ACHN (cell line): Measurements from ENCODE around the gene FLAD1.

Experiments
- DNase-seq: peaks from one replicate; pipeline ENCODE4 v3.0.0-alpha.2; 2015
- in situ Hi-C: cut with HindIII; loops from 2 replicates; pipeline ENCODE4 v1.10.0; 2017; ENCODE audit warnings: low sequenced_read_pairs, low pct_ligation_motif_present, low pct_unique_long_range_greater_than_20kb

The FLAD1 gene

DNA sequence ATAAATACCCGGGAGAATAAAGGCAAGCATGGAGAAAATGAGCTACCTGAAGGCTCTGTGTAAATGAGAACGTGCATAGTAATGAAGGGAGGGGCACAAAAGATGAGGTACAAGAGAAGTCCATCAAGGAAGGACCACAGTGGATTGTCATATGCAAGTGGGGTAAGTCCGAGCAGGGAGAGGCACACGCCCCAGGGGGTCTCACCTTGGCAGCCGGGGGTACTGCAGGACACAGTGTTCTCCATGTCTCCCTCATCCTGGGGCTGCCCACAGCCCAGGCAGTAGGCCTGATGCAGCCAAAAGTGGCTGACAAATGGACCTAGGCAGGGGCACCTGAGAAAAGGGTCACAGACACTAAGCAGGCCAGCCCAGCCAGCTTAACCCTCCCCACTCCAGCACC lies 40.5 kb downstream of the FLAD1 start:
- in situ Hi-C loops: no loop called here
- no peak for DNase-seq

DNA sequence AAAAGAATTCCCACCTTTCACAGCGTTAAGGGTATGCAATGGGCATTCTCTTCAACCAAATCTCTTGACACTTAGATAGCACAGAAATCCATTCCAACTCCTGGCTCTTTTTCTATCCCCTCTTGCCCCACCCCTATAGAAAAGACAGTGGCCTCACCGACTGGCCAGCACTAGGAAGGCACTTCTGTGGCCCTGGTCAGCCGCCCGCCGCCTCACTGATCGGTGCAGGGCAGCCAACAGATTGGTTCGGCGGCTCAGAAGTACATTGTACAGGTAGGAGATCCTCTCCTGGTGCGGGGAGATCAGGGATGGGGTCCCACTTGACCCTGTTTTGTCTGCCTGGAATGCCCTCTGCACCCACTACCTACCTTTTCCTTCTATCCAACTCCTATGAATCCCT lies 41.2 kb downstream of the FLAD1 start:
- in situ Hi-C loops: no loop called here
- DNase-seq: no peak

DNA sequence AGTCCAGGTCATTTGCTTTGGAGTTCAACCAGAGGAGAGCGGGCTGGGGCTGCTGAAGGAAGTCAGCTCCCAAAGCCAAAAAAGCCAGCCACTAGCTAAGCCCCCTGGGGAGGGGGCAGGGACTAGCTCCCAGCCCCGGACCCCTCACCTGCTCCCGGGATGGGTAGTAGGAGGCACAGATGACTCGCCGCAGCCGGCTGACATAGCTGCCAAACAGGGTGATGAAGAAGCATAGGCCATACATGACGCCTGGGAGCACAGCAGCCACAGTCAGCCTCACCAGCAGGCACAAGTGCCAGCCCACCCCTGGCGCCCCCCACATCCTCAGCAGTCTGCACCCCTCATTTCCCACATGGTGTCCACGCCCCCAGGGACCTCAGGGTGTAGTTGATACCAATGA lies 43.0 kb downstream of the FLAD1 start:
- no peak for DNase-seq
- in situ Hi-C loops: no loop called here

DNA sequence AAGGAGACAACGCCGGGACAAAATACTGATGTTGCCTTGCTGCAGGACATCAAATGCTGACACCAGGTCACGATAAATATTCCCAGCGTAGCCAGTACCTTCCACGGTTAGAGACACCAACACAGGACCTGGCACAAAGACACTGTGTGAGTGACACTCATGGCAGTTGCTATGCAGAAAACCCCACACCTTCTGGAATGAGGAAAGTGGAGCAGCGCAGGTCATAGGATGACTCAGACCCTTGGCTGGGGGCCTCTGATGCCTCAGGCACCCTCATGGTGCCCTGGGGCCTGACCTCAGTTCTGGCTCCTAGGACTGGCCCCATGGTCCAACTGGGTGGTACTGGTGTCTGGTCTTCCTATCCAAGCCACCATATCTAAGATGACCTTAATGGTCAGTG lies 43.4 kb downstream of the FLAD1 start:
- in situ Hi-C loops: no loop called here

DNA sequence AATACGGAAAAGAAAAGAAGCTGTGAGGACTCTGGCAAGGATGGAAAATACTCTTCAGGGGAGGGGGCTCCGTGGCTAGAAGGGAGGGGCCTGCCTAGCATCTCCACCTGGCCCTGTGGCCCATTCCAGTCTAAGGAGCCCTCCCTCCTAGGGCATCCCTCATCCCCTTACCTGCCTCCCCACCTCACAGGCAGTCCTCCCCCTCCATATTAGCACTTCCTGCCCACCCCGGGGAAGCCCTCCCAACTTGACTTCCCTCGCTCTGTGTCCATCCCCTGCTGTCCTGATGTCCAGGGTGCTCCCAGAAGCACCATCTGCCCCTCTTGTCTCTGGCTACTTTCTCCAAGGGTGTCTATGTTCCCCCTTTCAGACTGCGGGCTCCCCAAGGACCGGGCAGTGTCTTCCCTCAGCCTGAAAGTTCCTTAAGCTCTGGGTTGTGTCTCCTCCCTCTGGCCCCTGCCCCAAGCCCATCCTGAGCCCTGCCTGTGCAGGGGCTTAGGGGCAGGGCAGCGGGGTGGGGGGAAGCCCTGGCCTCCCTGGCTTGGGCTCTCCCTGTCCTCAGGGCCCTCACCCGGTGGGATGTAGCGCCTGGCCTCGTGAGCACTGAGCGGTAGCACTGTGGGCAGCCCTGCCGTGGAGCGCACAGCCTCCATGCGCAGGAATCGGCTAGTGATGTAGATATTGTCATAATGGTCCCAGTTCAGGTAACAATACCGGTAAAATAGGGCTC lies 46.5 kb downstream of the FLAD1 start:
- DNase-seq: no peak
- in situ Hi-C loops: no loop called here

More for the DNA sequence above, 43.4 kb downstream of the FLAD1 start:
- DNase-seq: peak; percentile 46

DNA sequence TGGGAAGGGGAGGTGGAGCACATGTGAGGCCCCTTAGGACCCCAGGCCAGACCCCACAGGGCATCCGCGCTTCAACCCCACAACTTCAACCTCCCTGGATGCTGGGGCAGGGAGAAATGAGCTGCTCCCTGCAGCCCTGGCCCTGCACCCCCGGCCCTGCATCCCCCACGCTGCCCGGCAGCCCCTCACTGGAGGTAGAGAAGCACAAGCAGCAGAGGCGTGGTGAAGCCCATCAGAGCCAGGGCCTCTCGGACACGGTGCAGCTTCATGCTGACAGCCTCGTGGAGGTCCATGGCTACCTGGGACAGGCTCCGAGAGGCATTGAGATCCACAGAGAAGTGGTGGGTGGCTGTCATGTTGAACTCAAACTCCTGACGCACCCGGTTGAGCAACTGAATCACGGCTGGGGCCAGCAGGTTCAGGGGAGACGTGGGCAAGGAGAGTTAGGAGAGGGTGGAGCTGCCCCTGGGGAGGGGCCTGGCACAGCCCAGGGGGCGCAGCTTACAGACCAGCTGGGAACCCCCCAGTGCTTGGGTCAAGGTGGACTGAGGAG lies 47.2 kb downstream of the FLAD1 start:
- in situ Hi-C loops: no loop called here
- no peak for DNase-seq

DNA sequence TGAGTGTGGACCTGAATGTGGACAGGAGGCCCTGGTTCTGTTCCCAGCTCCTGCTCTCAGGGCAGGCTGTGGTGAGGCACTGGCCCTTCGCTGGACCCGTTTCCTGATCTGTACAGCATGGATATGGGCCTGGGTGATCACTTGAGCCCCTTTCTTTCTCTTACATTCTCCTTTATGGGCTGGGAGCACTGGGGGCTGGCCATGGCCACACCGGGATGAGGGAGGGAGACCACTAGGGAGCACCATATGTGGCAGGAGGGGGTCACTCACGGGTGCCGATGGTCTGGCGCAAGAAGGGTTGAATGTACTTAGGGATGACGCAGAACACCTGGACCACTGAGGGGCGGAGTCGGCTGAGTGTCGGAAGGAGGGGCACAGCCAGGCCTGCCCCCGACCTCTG lies 47.8 kb downstream of the FLAD1 start:
- in situ Hi-C loops: no loop called here
- no peak for DNase-seq

DNA sequence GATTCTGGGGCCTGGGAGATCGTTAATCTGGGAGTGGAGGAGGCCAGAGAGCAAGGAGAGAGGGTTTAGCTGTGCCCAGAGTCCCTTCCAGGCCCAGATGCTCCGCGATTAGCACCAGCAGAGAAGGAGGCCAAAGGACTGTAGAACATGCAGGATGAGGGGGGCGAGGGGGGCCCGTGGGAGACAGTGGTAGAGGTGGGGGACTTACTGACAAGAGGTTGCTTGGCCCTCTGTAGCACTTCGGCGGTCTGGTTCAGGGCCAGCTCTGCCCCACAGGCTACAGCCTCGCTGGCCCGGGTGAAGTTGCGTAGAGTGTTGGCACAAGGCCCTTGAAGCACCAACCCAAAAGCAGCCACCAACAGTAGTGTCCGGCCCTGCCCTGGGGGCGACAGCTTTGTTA lies 49.7 kb downstream of the FLAD1 start:
- in situ Hi-C loops: no loop called here
- no peak for DNase-seq

DNA sequence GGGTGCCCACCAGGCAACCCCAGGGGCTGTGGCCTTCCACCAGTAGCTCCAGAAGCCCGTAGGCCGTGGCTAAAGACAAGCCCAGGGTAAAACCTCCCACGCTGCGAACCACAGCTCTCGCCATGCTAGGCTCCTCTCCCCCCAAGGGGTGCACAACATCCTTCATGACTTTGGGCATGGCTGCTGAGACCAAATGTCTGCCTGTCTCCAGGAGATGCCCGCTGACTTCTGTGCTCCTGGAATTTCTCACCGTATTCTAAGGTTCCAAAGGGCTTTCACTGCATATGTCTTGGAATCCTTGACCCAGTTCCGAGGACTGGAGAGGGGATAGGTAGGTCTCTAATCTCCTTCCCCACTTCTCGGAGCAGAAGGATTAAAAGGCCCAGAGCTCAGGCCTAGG lies 50.4 kb downstream of the FLAD1 start, which contains the start of the genes DCST1 and DCST2:
Gene DCST1 (plus strand): TSS at position 301 of the 400 bp plus-strand sequence. CDS start 213 bp downstream, outside the sequence.
Gene DCST2 (minus strand): TSS at position 258 of the 400 bp plus-strand sequence. CDS start 80 bp downstream, at position 178.
- no peak for DNase-seq
- in situ Hi-C loops: no loop called here

DNA sequence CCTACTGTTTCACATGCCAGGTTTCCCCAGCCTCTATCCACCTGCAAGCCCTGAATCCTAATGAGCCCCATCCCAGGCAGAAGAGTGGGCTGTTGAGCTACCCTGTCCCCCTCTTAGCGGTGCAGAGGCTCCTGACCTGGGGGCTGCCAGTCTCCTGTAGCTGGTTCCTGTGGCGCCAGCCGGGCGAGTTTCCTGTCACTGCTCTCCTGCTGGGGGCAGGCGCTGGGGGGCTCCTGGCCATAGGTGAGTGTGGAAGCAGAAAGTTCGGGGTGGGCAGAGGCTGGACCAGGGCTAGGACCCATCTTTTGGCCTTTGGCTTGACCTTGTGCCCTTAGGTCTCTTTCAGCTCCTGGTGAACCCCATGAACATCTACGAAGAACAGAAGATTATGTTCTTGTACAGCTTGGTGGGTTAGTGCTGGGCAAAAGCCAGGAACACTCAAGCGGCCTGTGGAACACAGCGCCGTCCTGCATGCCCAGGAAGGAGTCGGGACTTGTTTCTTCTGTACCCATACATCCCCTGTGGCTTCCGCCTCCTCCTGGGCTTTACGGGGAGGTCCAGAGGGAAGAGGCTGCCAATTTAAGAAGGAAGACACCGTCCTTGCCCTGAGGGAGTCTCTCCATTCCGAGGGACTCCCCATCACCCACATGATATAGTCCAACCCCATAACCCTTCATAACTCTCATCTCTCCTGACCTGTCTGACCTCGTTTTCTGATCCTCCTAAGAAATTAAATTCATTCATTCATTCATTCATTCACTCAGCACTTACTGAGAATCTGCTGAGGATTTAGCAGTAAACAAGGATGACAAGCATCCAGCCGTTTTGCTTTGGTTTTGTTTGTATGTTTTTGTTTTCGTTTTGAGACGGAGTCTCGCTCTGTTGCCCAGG lies 51.4 kb downstream of the FLAD1 start:
- DNase-seq: no peak
- in situ Hi-C loops: no loop called here

DNA sequence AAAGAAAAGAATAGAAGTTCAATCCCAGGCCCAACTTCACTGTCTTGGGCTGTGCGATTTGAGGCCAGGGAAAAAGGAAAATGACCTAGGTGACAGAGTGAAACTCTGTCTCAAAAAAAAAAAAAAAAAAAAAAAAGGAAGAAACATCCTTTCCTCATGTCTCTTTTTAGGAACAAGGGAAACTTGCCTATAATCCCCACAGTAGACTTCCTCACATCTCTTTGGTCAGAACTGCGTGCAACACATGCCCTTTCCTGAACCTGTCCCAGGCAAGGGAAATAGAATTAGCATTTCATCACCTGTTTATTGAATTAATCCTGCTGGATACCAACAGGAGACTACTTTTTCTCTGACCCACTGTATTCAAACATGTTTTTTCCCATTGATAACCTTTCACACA lies 52.8 kb downstream of the FLAD1 start:
- in situ Hi-C loops: no loop called here
- no peak for DNase-seq

DNA sequence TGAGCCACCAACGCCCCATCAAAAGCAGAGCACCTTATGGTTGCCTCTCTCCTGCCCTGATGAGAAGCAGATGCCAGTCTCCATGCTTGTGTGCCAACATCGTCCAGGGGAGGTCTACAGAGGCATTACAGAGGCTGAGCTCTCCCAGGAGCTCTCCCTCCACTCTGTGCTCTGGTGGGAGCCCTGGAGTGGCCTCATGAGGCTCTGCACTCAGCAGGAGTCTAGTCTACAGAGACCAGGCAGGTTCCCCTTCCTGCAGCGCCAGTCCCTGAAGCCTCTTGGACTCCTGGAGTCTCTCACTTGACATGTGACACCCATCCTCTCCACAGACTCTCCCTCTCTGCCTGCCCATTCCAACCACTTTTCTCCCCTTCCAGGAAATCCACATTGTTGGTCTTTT lies 53.9 kb downstream of the FLAD1 start:
- no peak for DNase-seq
- in situ Hi-C loops: no loop called here

DNA sequence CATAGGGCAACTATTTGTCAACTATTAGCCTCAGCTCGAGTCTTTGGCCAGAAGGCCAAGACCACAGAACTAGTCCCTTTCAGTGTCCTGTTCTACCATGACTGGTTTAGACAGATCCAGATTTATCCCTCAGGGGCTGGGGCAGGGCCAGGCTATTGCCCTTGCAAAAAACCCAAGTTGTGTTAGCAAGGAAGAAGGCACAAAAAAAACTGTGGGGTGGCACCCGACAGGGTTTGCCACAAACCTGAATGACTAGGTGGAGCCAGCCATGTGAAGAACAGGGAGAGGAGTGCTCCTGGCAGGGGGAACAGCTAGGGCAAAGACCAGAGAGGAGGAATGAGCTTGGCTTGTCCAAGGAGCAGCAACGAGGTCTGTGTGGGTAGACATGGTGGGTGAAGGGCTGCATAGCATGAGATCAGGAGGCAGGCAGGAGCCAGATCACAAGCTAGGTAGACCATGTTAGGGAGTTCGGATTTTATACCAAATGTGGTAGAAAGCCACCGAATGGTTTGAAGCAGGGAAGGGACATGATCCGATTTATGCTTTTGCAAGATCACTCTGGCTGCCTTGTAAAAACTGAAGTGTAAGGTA lies 54.8 kb downstream of the FLAD1 start:
- in situ Hi-C loops: no loop called here
- DNase-seq: no peak

DNA sequence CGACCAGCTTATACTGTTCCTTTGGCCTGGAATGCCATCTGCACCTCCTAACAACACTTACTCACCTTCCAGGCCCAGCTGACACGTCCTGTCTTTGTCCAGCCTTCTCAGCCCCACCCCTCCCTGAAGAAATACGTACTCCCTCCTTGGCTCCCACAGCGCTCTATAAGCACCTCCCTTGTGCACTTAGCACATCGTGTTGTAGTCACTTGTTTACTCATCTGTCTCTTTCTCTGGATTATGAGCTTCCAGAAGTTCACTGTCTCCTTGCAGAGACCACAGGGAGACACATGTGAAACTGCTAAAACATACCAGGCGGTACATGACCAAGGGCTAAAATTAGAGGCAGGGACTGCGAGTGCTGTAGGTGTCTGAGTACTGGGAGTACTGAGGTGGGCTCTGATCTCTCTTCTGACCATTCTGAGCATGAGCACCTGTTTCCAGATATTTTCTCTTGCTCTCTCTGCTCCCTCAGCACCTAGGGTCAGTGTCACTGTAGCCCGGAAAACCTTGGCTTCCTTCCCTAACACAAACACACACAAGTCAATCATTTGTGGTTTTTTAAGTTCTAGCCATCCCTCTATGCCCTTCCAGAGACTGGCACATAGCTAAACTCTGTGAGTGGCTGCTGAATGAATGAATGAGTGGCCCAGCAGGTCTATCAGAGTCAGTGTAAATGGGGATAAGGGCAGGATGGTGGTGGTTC lies 55.6 kb downstream of the FLAD1 start:
- in situ Hi-C loops: no loop called here
- DNase-seq: no peak

DNA sequence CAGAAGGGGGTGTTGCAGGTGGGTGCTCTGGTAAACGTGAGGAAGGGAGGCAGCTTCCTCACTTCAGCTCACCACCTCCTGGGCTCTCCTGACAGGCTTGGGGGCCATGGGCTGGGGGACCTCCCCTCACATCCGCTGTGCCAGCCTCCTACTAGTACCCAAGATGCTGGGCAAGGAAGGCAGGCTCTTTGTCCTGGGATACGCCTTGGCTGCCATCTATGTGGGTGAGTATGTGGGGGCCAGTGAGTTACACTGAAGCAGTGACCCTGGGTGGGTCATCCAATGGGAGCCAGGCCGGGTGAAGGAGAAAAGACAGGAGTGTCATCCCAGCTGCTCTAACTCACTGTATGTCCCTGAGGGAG lies 56.1 kb downstream of the FLAD1 start:
- DNase-seq: no peak
- in situ Hi-C loops: no loop called here

DNA sequence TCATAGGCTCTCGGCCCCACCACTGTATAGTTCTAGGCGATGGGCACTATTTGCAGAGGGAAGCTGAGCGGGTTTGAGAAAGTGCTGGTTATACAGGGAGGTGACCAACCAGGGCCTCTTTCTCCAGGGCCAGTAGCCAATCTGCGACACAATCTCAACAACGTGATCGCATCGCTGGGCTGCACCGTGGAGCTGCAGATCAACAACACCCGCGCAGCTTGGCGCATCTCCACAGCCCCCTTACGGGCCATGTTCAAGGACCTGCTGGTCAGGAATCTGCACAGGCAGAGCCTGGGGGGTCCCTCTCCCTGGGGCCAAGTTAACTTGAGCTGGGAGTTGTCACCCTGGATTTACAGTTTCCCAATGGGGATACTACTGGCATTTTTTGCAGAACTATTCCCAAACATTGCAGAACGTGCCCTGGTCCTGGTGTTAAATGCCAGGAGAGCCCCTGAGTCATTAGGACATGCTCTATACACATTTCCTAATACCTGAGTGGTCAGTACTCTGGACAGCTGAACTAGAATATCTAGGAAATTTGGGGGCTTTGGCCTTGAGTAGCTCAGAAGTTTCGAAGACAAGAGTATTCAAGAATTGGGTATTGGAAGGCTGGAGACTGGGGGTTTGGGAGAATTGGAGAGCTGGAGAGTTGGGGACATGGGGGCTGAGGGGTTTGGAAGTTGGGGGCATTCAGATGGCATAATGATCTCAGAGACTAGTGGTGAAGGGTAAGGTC lies 57.4 kb downstream of the FLAD1 start:
- no peak for DNase-seq
- in situ Hi-C loops: no loop called here
